Testis (tissue), 2 donors: ENCODE data around the gene PPP2R1B.

Experiments
- CTCF ChIP-seq, 3 experiments: fragments of 450-650 bp in 2 of 3; fragments of 200-600 bp in 1 of 3; sonication (generic) in 1 of 3; IDR thresholded peaks; one replicate each; pipeline ENCODE4 v1.5.1; 2016 to 2019; ENCODE audit warnings: antibody characterized with exemption in 3 of 3, mild to moderate bottlenecking in 2 of 3, moderate library complexity in 1 of 3
- POLR2A ChIP-seq: fragments of 450-650 bp; IDR thresholded peaks from one replicate; pipeline ENCODE4 v1.6.1; 2017; ENCODE audit warnings: antibody characterized with exemption, mild to moderate bottlenecking, moderate library complexity

- TF ChIP-seq CTCF (IDR thresholded peaks at IDR 0.05) (no peak), POLR2A (no peak)
These were observed 43.7 kb downstream of the PPP2R1B start for GRCh38 chr11:111722501-111722900.
